GM13976 (cell line): Measurements from ENCODE around the gene HDAC7.

ENCODE experiments used
- DNase-seq: peaks from one replicate; pipeline ENCODE4 v3.0.0; 2012; ENCODE audit warnings: low spot score
- in situ Hi-C: fragments of 300-500 bp; cut with MboI; formaldehyde crosslinking; loops from one replicate; pipeline ENCODE4 v1.12.0; 2022; ENCODE audit warnings: low sequenced_read_pairs, mixed read lengths, inconsistent platforms; ENCODE audit not compliant: unreplicated experiment
- TF ChIP-seq, protein P1 (sequence below): IDR thresholded peaks from 2 replicates; pipeline ENCODE4 v1.5.1; 2012; ENCODE audit warnings: borderline replicate concordance, mild to moderate bottlenecking; ENCODE audit not compliant: insufficient read depth; ENCODE audit errors: extremely low read depth, missing control alignments, control extremely low read depth

The HDAC7 gene

DNA sequence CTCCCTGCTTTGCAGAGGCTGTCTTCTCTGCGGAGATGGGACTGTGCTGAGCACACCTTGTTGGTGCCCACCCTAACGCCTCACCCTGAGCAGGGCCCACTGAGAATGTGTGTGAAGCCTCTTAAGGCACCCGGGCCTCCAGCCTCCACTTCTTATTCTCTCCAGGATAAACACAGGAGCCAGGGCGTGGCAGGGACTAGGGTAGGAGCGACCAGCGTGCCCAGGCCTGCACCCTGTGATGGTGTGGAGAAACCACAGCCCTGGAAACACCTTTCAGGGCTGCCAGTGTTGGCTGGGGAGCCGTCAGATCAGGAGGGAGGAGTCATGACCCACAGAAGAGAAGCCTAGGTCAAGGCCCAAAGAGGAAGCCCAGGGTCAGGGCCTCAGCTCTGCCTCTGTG, 43.8 kb upstream of the HDAC7 start:
- in situ Hi-C loops = no loop called here
- TF ChIP-seq, protein P1, sequence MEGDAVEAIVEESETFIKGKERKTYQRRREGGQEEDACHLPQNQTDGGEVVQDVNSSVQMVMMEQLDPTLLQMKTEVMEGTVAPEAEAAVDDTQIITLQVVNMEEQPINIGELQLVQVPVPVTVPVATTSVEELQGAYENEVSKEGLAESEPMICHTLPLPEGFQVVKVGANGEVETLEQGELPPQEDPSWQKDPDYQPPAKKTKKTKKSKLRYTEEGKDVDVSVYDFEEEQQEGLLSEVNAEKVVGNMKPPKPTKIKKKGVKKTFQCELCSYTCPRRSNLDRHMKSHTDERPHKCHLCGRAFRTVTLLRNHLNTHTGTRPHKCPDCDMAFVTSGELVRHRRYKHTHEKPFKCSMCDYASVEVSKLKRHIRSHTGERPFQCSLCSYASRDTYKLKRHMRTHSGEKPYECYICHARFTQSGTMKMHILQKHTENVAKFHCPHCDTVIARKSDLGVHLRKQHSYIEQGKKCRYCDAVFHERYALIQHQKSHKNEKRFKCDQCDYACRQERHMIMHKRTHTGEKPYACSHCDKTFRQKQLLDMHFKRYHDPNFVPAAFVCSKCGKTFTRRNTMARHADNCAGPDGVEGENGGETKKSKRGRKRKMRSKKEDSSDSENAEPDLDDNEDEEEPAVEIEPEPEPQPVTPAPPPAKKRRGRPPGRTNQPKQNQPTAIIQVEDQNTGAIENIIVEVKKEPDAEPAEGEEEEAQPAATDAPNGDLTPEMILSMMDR = no peak
- no peak for DNase-seq

- TF ChIP-seq, protein P1 = no peak
- DNase-seq = no peak
- in situ Hi-C loops = no loop called here
Measured at GRCh38 chr12:47862881-47863280, 43.2 kb upstream of the HDAC7 start.

DNA sequence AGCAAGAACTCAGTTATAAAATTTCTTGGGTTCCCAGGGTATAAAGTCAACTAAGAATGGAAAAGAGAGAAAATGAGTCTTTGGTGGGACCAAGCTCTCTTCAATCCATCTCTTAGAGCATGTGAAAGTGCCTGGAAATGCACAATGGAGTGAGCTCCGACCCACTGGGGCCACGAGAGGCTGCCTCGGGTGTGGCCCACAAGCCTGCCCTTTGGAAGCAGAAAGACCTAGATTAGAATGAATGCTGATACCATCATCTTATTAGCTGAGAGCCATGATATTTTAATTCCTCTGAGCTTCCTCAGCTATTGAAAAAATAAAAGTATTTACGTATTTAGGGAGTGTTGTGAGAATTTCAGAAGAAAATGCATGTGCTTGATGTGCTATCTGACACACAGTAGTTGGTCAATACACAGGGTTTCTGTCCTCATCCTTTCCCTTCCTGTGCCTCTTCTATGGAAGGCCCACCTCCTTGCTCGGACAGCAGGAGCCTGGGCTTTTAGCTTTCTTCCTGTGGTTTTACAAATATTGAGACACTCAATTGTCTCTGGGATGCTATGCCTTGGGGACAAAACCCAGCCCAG, 42.6 kb upstream of the HDAC7 start:
- in situ Hi-C loops = no loop called here
- TF ChIP-seq, protein P1 = no peak

DNA sequence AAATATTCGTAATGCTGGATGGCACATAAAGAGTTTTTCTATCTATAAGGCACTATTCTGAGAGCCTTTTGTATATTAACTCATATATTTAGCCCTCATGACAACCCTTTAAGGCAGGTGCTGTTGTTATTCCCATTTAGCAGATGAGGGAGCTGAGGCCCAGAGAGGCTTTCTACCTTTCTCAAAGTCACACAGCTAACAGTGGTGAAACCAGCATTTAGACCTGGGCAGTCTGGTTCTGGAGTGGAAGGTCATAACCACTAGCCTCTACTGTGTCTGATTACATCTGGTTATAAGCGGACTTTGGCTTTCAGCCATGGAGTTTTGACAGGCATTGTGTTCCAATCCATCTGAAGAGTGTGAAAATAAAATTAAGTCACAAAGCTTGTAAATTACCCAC, 41.2 kb upstream of the HDAC7 start:
- TF ChIP-seq, protein P1 = no peak
- in situ Hi-C loops = no loop called here
- DNase-seq = no peak

More for the DNA sequence above, 42.6 kb upstream of the HDAC7 start:
- DNase-seq = no peak

DNA sequence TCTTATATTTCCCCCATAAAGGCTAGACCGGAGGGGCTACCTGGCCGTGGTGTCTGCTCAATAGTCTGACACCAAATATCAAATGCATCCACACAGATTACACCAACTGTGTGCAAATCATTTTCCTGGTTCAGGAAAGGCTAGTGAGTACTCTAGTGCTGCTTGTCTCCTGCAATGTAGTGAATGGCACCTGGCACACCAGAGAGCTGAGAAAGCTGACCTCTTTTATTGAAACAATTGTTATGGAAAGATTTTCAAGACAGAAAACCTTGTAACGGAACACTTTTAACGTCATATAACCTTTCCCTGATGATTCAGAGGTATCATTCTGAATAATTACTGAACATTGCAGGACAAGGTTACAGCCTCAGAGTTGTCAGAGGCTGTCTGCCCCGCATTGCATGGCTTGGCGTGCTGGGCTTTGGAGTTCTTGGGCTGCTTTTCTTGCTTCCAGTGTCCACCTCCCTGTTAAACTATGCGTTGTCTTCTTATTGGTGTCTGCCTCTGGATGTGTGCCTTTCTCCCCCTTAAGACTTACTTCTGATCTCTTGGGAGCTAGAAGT, 40.7 kb upstream of the HDAC7 start:
- TF ChIP-seq, protein P1 = no peak
- no peak for DNase-seq
- in situ Hi-C loops = no loop called here

DNA sequence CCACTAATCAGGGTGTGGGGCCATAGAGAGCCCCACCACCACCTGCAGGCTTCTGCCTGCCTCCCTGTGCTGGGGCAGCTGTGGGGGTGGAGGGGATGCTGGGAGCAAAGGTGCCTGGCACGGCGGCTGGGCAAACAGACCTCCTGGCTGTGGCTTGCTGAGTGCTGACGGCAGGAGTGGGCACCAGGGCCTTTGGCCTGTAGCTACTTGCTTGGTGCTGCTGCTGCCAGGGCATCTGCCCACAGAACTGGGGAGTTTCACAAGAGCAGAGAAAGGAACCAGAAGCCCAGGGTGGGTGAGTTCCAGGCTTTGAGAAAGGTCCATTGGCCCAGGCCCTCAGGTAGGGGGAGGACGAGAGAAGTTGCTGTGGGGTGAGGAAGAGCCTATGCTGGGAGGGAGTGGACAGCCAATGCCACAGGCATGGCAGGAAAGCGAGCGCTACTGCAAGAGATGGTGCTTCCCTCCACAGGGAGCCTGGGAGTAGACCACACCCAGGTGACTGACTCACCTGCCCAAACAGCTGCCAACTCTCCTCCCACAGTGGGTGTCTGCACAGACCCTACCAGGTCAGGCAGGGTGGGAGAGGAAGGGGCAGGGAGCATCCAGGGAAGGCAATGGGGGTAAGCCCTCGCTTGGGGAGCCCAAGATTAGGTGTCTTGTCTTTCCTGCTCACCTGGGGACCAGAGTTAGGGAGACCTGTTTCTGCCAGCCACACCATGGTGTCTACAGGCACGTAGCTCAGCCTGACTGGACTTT, 39.0 kb upstream of the HDAC7 start:
- in situ Hi-C loops = no loop called here
- TF ChIP-seq, protein P1 = no peak

More for the DNA sequence above, 39.0 kb upstream of the HDAC7 start:
- DNase-seq = no peak
